NB4 (cell line): ENCODE results near the gene ADGRB3.

ENCODE experiments used
- DNase-seq: peaks from one replicate; pipeline ENCODE4 v3.0.0; 2010; ENCODE audit warnings: low read depth
- H3K4me3 ChIP-seq: one replicate; pipeline ENCODE4 v1.5.1; 2011; ENCODE audit warnings: mild to moderate bottlenecking, low read depth, low read length, moderate library complexity
- CTCF ChIP-seq: IDR thresholded peaks from one replicate; pipeline ENCODE4 v1.5.1; 2012; ENCODE audit warnings: low read depth, low read length
- MYC ChIP-seq: IDR thresholded peaks from 2 replicates; pipeline ENCODE4 v1.6.1; 2011; ENCODE audit warnings: low read depth, low read length
- POLR2A ChIP-seq: IDR thresholded peaks from 2 replicates; pipeline ENCODE4 v1.6.1; 2011; ENCODE audit warnings: mild to moderate bottlenecking; ENCODE audit not compliant: insufficient read length; ENCODE audit errors: extremely low read depth
- TF ChIP-seq, protein P1 (sequence below): IDR thresholded peaks from 2 replicates; pipeline ENCODE4 v1.6.1; 2011; ENCODE audit warnings: low read depth, low read length

Gene ADGRB3

DNA sequence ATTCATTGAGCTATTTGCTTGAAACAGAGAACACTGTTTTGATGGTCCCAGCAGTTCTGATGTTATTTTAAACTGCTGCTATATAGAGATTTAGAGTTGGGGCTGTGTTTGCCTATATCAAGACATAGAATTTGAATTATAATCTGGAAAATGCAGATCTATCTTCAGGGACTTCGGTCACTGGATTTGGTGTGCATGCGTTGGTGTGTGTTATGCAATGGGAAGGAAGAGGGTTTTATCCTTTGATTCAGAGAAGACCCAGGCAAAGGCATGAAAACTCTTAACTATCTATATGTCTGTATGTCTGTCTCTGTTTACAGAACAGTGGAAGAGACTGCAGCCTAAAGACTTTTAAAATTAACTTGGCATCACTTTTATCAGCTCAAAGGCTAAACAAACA is 2.0 kb downstream of the ADGRB3 start:
- no peak for DNase-seq
- TF ChIP-seq POLR2A: no peak
- no peak for TF ChIP-seq MYC
- TF ChIP-seq CTCF: no peak
- TF ChIP-seq, protein P1, sequence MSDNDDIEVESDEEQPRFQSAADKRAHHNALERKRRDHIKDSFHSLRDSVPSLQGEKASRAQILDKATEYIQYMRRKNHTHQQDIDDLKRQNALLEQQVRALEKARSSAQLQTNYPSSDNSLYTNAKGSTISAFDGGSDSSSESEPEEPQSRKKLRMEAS: no peak
- H3K4me3 ChIP-seq: no peak overlapping the region

DNA sequence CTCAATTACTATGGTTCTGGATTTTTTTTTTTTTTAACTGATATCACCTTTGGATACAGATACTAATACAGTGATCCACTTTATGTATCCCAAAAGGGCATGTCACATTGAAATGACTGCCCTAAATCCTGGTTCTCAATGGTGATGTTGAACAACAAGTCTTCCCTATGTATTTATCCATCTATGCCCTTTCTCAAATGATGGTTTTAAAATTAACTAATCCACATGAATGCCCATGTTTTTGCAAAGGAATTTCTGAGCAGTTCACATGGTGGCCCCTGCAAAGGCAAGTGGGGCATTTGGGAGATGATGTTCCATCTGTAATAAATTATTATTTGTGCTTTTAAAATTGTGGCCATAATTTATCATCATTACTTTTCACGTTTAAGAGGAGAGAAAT is 2.7 kb downstream of the ADGRB3 start:
- TF ChIP-seq CTCF (no peak), MYC (no peak), POLR2A (no peak)
- TF ChIP-seq, protein P1: no peak
- H3K4me3 ChIP-seq: no peak overlapping the region
- no peak for DNase-seq

DNA sequence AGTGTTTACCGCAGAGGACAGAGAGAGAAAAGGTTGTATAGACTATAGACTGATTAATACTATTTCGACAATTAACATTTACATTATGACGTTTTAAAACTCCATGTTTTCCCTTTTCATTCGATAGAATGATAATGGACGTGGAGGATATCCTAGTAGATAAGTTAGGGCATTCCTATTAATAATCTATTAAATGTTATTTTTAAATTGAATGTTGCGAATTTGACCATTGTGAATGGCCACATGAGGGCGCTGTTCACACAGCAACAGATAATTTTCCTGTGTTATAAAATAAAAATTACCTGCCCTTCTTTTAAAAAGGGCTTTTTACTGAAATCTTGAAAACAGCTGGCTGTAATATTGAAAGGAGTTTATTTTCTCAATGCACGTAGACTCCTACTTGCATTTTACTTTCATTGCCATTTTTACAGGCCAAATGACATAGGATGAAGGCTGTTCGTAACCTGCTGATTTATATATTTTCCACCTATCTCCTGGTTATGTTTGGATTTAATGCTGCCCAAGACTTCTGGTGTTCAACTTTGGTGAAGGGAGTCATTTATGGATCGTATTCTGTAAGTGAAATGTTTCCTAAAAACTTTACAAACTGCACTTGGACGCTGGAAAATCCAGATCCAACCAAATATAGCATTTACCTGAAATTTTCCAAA is 3.3 kb downstream of the ADGRB3 start:
- DNase-seq: peak; percentile 51
- H3K4me3 ChIP-seq: no peak overlapping the region
- TF ChIP-seq CTCF: peak; percentile 55
- TF ChIP-seq MYC: no peak

DNA sequence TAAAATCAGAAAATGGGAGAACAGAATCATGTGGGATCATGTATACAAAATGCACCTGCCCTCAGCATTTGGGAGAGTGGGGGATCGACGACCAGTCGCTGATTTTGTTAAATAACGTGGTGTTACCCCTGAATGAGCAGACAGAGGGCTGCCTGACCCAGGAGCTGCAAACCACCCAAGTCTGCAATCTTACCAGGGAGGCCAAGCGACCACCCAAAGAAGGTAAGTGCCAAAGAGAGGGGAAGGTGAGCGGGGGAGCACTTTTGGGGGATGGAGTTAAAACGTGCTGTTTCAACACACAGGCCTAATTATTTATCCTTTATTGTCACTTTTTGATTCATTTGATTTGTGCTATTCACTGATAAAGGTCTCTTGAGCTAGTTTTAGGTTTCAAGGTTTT is 4.1 kb downstream of the ADGRB3 start:
- no peak for DNase-seq
- H3K4me3 ChIP-seq: no peak overlapping the region
- TF ChIP-seq CTCF: no peak
- no peak for TF ChIP-seq POLR2A
- TF ChIP-seq MYC: no peak
- TF ChIP-seq, protein P1: no peak

DNA sequence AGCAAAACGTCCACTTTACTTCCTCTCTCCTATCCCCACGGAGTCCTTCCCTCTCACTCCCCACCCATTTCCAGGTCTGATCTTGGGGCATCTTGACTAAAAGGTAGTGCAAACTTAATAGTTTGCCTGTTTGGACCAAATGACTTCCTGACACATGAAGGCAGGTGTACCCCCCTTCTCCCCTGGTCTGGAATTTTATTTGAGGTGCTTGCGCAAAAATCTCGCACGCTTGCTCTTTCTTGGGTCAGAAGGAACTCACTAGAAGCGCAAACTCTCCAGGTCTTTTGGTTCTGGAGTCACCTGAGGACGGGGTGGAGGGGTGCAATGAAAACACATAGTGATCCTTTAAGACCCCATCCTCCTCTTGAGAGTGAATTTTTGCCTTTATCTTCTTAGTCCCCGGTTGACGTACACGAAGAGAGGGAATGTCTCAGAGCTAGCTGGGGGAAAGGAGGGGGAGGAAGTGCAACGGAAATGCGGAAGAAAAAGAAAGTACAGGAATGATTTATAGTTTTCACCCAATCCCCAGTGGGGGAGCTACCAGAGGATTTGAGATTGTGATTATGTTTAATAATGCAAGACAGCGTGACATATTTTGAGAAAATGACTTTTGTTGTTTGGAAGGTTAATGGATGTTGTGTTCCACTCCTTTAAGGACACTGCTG is 4.9 kb downstream of the ADGRB3 start:
- TF ChIP-seq CTCF (no peak), MYC (no peak), POLR2A (no peak)
- TF ChIP-seq, protein P1: no peak
- H3K4me3 ChIP-seq: no peak overlapping the region
- DNase-seq: no peak

DNA sequence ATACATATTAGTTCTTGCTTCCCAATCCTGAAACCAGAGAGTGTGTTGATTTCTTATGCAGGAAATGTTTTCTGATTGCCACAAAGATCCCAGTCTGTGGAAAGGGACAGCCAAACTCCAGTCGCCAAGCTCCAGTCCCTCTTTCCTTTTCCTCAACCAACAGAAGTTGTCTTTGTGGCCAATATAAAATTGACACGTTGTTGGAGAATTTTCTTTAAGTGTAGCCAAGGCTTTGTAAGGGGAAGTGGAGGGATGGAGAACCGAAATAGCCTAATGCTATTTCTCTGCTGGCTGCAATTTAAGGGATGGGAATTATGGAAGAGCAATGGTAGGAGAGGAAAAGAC is 5.4 kb downstream of the ADGRB3 start:
- DNase-seq: no peak
- no peak overlapping the region for H3K4me3 ChIP-seq
- no peak for TF ChIP-seq MYC
- TF ChIP-seq CTCF: no peak
- TF ChIP-seq, protein P1: no peak
- no peak for TF ChIP-seq POLR2A
